Endodermal cell (in vitro differentiated cells): ENCODE measurements around the gene SNX3. TPM values are rescaled to one million over a fixed set of nuclear protein-coding genes. Genes with fewer than 3 reads are reported as not detected.

Source experiments
- DNase-seq: peaks from one replicate; pipeline ENCODE4 v3.0.0-alpha.2; 2017
- H3K27ac ChIP-seq: 2 replicates; pipeline ENCODE4 v1.5.1; 2013; ENCODE audit warnings: mild to moderate bottlenecking, low read depth, low read length, moderate library complexity
- H3K27me3 ChIP-seq: 2 replicates; pipeline ENCODE4 v1.6.1; 2013; ENCODE audit warnings: mild to moderate bottlenecking, low read length, moderate library complexity; ENCODE audit not compliant: insufficient read depth, control insufficient read depth, poor library complexity, severe bottlenecking
- H3K36me3 ChIP-seq: 2 replicates; pipeline ENCODE4 v1.7.0; 2013; ENCODE audit warnings: mild to moderate bottlenecking, low read length, moderate library complexity; ENCODE audit not compliant: control insufficient read depth, insufficient read depth
- H3K4me1 ChIP-seq: one replicate; pipeline ENCODE4 v1.7.0; 2013; ENCODE audit warnings: low read length; ENCODE audit not compliant: control insufficient read depth, insufficient read depth
- H3K4me3 ChIP-seq: 2 replicates; pipeline ENCODE4 v1.5.1; 2013; ENCODE audit warnings: mild to moderate bottlenecking, low read length, moderate library complexity
- H3K9ac ChIP-seq: 2 replicates; pipeline ENCODE4 v1.6.1; 2013; ENCODE audit warnings: mild to moderate bottlenecking, low read length, moderate library complexity; ENCODE audit not compliant: poor library complexity, severe bottlenecking; ENCODE audit errors: extremely low read depth
- H3K9me3 ChIP-seq: 2 replicates; pipeline ENCODE4 v1.6.1; 2013; ENCODE audit warnings: mild to moderate bottlenecking, low read length, moderate library complexity; ENCODE audit not compliant: control insufficient read depth
- H3K27ac Mint-ChIP-seq: 2 replicates; pipeline ENCODE4 v1.8.0; 2020; ENCODE audit warnings: mixed read lengths
- H3K27me3 Mint-ChIP-seq: 2 replicates; pipeline ENCODE4 v1.8.0; 2021; ENCODE audit warnings: mild to moderate bottlenecking, mixed read lengths; ENCODE audit not compliant: insufficient read depth
- H3K36me3 Mint-ChIP-seq: 2 replicates; pipeline ENCODE4 v1.8.0; 2020; ENCODE audit warnings: low read depth, mixed read lengths
- H3K4me1 Mint-ChIP-seq: 2 replicates; pipeline ENCODE4 v1.8.0; 2020; ENCODE audit warnings: mixed read lengths
- H3K4me3 Mint-ChIP-seq: 2 replicates; pipeline ENCODE4 v1.8.0; 2020; ENCODE audit warnings: mild to moderate bottlenecking, moderate library complexity, mixed read lengths
- H3K9me3 Mint-ChIP-seq: 2 replicates; pipeline ENCODE4 v1.8.0; 2020; ENCODE audit warnings: mild to moderate bottlenecking, mixed read lengths
- CTCF ChIP-seq: fragments of 200-600 bp; sonication (generic); conservative IDR thresholded peaks from 2 replicates; pipeline ENCODE4 v1.5.0; 2021; ENCODE audit warnings: antibody characterized with exemption, mild to moderate bottlenecking
- WGBS, 2 experiments: methylation state at CpG; one replicate each; pipeline versions ENCODE4 v1.1.5 to v1.1.7; 2013; ENCODE audit warnings: missing lambda C conversion rate in 2 of 2, mixed read lengths in 1 of 2; ENCODE audit not compliant: insufficient coverage in 1 of 2, insufficient read length in 1 of 2; 5-methylcytosine and 5-hydroxymethylcytosine counted together
- total RNA-seq, 2 donors: library from RNA; stranded (reverse); fragmentation: NEBNext Ultra II Directional in 1 of 2; extraction: Animal tissue kit (Norgen Biotek cat#: 25700) in 1 of 2; gene quantifications; 2 replicates in 1 of 2; 3 replicates in 1 of 2; pipeline ENCODE4 v1.2.1, GENCODE V29; 2021

The SNX3 gene
- total RNA-seq, 2 donors from 2014 or later: 79.2 TPM

GRCh38 chr6:108170332-108171290 is 90.2 kb downstream of the SNX3 start:
- 0 to 2% methylated on average over 19 to 30 of the region's 31 CpGs for WGBS, 2 experiments
- TF ChIP-seq CTCF: no peak
- H3K27ac Mint-ChIP-seq: no peak overlapping the region
- peaks cover 22% of the 10 kb centered on the region for H3K4me1 Mint-ChIP-seq
- peaks cover 99% of the 10 kb centered on the region for H3K27me3 Mint-ChIP-seq
- H3K9me3 Mint-ChIP-seq: no peaks in the 10 kb centered on the region
- peak; percentile 57 for DNase-seq
- peaks cover 13% of the 10 kb centered on the region for H3K4me1 ChIP-seq
- no peak overlapping the region for H3K27ac ChIP-seq
- H3K9me3 ChIP-seq: no peaks in the 10 kb centered on the region
- H3K4me3 ChIP-seq: no peak overlapping the region
- H3K9ac ChIP-seq: no peak overlapping the region
- no peaks in the 10 kb centered on the region for H3K36me3 Mint-ChIP-seq
- no peak overlapping the region for H3K4me3 Mint-ChIP-seq
- peaks cover 100% of the 10 kb centered on the region for H3K27me3 ChIP-seq
- H3K36me3 ChIP-seq: no peaks in the 10 kb centered on the region

- DNase-seq: peak; percentile 67
- H3K4me1 ChIP-seq: peaks cover 14% of the 10 kb centered on the region
- H3K36me3 ChIP-seq: no peaks in the 10 kb centered on the region
- no peak overlapping the region for H3K4me3 ChIP-seq
- WGBS, 2 experiments: 0 to 1% methylated on average over 3 to 55 of the region's 55 CpGs
- no peaks in the 10 kb centered on the region for H3K9me3 ChIP-seq
- H3K4me3 Mint-ChIP-seq: no peak overlapping the region
- H3K27ac Mint-ChIP-seq: no peak overlapping the region
- no peak overlapping the region for H3K27ac ChIP-seq
- H3K9me3 Mint-ChIP-seq: no peaks in the 10 kb centered on the region
- H3K9ac ChIP-seq: no peak overlapping the region
- no peak for TF ChIP-seq CTCF
- no peaks in the 10 kb centered on the region for H3K36me3 Mint-ChIP-seq
- H3K27me3 ChIP-seq: peaks cover 100% of the 10 kb centered on the region
- H3K4me1 Mint-ChIP-seq: peaks cover 28% of the 10 kb centered on the region
- H3K27me3 Mint-ChIP-seq: peaks cover 99% of the 10 kb centered on the region
Observed at GRCh38 chr6:108169464-108170331, 91.1 kb downstream of the SNX3 start.
